Keratinocyte (primary cell): ENCODE data around the gene TYROBP. TPM values are rescaled to one million over a fixed set of nuclear protein-coding genes. Genes with fewer than 3 reads are reported as not detected.
A peak's percentile ranks its signal among the peaks of the same experiment; 100 is the strongest.

Experiments
- DNase-seq: peaks from one replicate; pipeline ENCODE4 v3.0.0-alpha.2; 2011; ENCODE audit warnings: low read depth, missing footprints, low spot score
- FAIRE-seq: peaks from 2 replicates; lab custom pipeline; 2011; peaks lifted over from hg19 to GRCh38; lab: Jason Lieb, UNC
- H2AFZ ChIP-seq: 2 replicates; pipeline ENCODE4 v1.6.0; 2012; ENCODE audit warnings: low read length, control low read depth, inconsistent platforms; ENCODE audit not compliant: control insufficient read depth
- H3K27ac ChIP-seq: 2 replicates; pipeline ENCODE4 v1.5.1; 2011; ENCODE audit warnings: low read length; ENCODE audit not compliant: control insufficient read depth, insufficient read depth
- H3K27me3 ChIP-seq: 3 replicates; pipeline ENCODE4 v1.6.0; 2011; ENCODE audit warnings: low read length; ENCODE audit not compliant: control insufficient read depth, insufficient read depth; ENCODE audit errors: extremely low read depth
- H3K36me3 ChIP-seq, 2 experiments: 2 replicates in 1 of 2; 3 replicates in 1 of 2; pipeline ENCODE4 v1.5.1; 2011; ENCODE audit warnings: low read length in 2 of 2, mild to moderate bottlenecking in 1 of 2; ENCODE audit not compliant: control insufficient read depth in 2 of 2, insufficient read depth in 2 of 2; ENCODE audit errors: extremely low read depth in 1 of 2
- H3K4me1 ChIP-seq: 3 replicates; pipeline ENCODE4 v1.5.1; 2011; ENCODE audit warnings: low read length; ENCODE audit not compliant: control insufficient read depth, insufficient read depth; ENCODE audit errors: extremely low read depth
- H3K4me2 ChIP-seq: 3 replicates; pipeline ENCODE4 v1.6.0; 2011; ENCODE audit warnings: low read depth, low read length; ENCODE audit not compliant: control insufficient read depth, insufficient read depth; ENCODE audit errors: extremely low read depth
- H3K4me3 ChIP-seq, 3 experiments: fragments of 200-600 bp in 1 of 3; sonication (generic) in 1 of 3; 2 replicates in 2 of 3; 3 replicates in 1 of 3; pipeline ENCODE4 v1.5.1; 2011 to 2016; ENCODE audit warnings: low read length in 3 of 3, mild to moderate bottlenecking in 3 of 3, control low read depth in 2 of 3, inconsistent platforms in 1 of 3, low read depth in 1 of 3, mixed read lengths in 1 of 3, mixed run types in 1 of 3, moderate library complexity in 1 of 3; ENCODE audit not compliant: control insufficient read depth in 2 of 3, insufficient read depth in 2 of 3; ENCODE audit errors: extremely low read depth in 1 of 3
- H3K79me2 ChIP-seq: 2 replicates; pipeline ENCODE4 v1.6.0; 2012; ENCODE audit warnings: low read length; ENCODE audit not compliant: control insufficient read depth, insufficient read depth
- H3K9ac ChIP-seq: 3 replicates; pipeline ENCODE4 v1.6.0; 2011; ENCODE audit warnings: low read length; ENCODE audit not compliant: control insufficient read depth, insufficient read depth; ENCODE audit errors: extremely low read depth
- H3K9me1 ChIP-seq: 3 replicates; pipeline ENCODE4 v1.6.0; 2011; ENCODE audit warnings: low read length; ENCODE audit not compliant: control insufficient read depth, insufficient read depth; ENCODE audit errors: extremely low read depth
- H3K9me3 ChIP-seq: 2 replicates; pipeline ENCODE4 v1.5.1; 2012; ENCODE audit warnings: low read depth, low read length; ENCODE audit not compliant: control insufficient read depth
- H4K20me1 ChIP-seq: 3 replicates; pipeline ENCODE4 v1.6.0; 2011; ENCODE audit warnings: low read length; ENCODE audit not compliant: control insufficient read depth, insufficient read depth; ENCODE audit errors: extremely low read depth
- CTCF ChIP-seq, 3 experiments: IDR thresholded peaks in 1 of 3; conservative IDR thresholded peaks in 1 of 3; optimal IDR thresholded peaks in 1 of 3; 2 replicates in 2 of 3; 3 replicates in 1 of 3; pipeline versions ENCODE3 to v1.5.1; 2011; ENCODE audit warnings: low read length in 3 of 3, mild to moderate bottlenecking in 3 of 3, moderate library complexity in 2 of 3, control low read depth in 1 of 3, inconsistent platforms in 1 of 3; ENCODE audit not compliant: insufficient read depth in 2 of 3; ENCODE audit errors: extremely low read depth in 1 of 3
- EZH2 ChIP-seq: IDR thresholded peaks from one replicate; pipeline ENCODE4 v1.6.1; 2012; ENCODE audit warnings: inconsistent platforms, mild to moderate bottlenecking, low read length, moderate library complexity
- dilution Hi-C: fragments of 300-500 bp; cut with MboI; formaldehyde crosslinking; loops from one replicate; pipeline ENCODE4 v1.7.0; 2020; ENCODE audit warnings: low sequenced_read_pairs; ENCODE audit not compliant: extremely low pct_ligation_motif_present
- polyA plus RNA-seq, 5 experiments: library from polyadenylated mRNA; depleted of rRNA in 3 of 5; stranded (reverse) in 3 of 5; stranded (forward) in 1 of 5; unstranded in 1 of 5; fragments of >200 nt; gene quantifications; 1 replicate in 1 of 5; 2 replicates in 3 of 5; 3 replicates in 1 of 5; pipeline versions ENCODE4 v1.2.1 to v1.2.3, GENCODE V29; 2011 to 2012; ENCODE audit warnings: missing spikeins in 2 of 5, low read depth in 1 of 5, low replicate concordance in 1 of 5

TYROBP gene
- polyA plus RNA-seq, 1 donor (not counting 4 experiments of a cell fraction or from before 2014, with no cell fraction given): not detected

GRCh38 chr19:35931161-35931873 lies 23.2 kb upstream of the TYROBP start:
- Histone ChIP-seq H3K9me1 (no peaks in the 10 kb centered on the region), H3K4me2 (peak overlapping the region; percentile 90), H3K4me1 (peaks cover 9% of the 10 kb centered on the region), H2AFZ (peak overlapping the region; percentile 88), H3K79me2 (no peaks in the 10 kb centered on the region), H4K20me1 (no peaks in the 10 kb centered on the region), H3K4me3 (peak overlapping the region; percentile 17 to 64 (median 55)), H3K9me3 (no peaks in the 10 kb centered on the region), H3K9ac (peak overlapping the region; percentile 30), H3K27ac (no peak overlapping the region), H3K27me3 (no peaks in the 10 kb centered on the region), H3K36me3 (no peaks in the 10 kb centered on the region)
- TF ChIP-seq CTCF (optimal IDR thresholded peaks at IDR 0.05 in 1 of 3, IDR thresholded peaks at IDR 0.05 in 1 of 3, conservative IDR thresholded peaks at IDR 0.05 in 1 of 3; ENCODE audit: extremely low read depth in 1 of 3, insufficient read depth in 2 of 3, low read length in 3 of 3) (peak; percentile 91 to 100 (median 94)), EZH2 (no peak)
- FAIRE-seq (peak; percentile 67), DNase-seq (peak; percentile 96)
- dilution Hi-C loops: no loop called here

- no peak overlapping the region for H3K27ac ChIP-seq
- peaks cover 3% of the 10 kb centered on the region for H3K4me1 ChIP-seq
- H3K9me1 ChIP-seq: no peaks in the 10 kb centered on the region
- H3K9ac ChIP-seq: no peak overlapping the region
- FAIRE-seq: no peak
- no peaks in the 10 kb centered on the region for H3K9me3 ChIP-seq
- no peaks in the 10 kb centered on the region for H3K79me2 ChIP-seq
- no peak overlapping the region for H3K4me3 ChIP-seq
- dilution Hi-C loops: no loop called here
- H3K36me3 ChIP-seq: no peaks in the 10 kb centered on the region
- H3K4me2 ChIP-seq: no peak overlapping the region
- no peak for DNase-seq
- H3K27me3 ChIP-seq: no peaks in the 10 kb centered on the region
- no peaks in the 10 kb centered on the region for H4K20me1 ChIP-seq
- no peak overlapping the region for H2AFZ ChIP-seq
- TF ChIP-seq EZH2 (no peak), CTCF (optimal IDR thresholded peaks at IDR 0.05 in 1 of 3, IDR thresholded peaks at IDR 0.05 in 1 of 3, conservative IDR thresholded peaks at IDR 0.05 in 1 of 3; ENCODE audit: extremely low read depth in 1 of 3, insufficient read depth in 2 of 3, low read length in 3 of 3) (no peak)
Measured at GRCh38 chr19:35929876-35930275, 21.8 kb upstream of the TYROBP start.
